Measurements from ENCODE around the gene SMARCD2. TPM values are rescaled to one million over a fixed set of nuclear protein-coding genes. Genes with fewer than 3 reads are reported as not detected.

The SMARCD2 gene
- total and polyA plus RNA-seq, 7 donors, result 44.4 to 122 (median 95.9) TPM

- Histone ChIP-seq H3K27ac (peak overlapping the region; percentile 82 to 92 (median 89)), H3K4me1 (peaks cover 0 to 33% (median 28%) of the 10 kb centered on the region in 4 donors), H3K27me3 (no peaks in the 10 kb centered on the region), H3K9me3 (no peaks in the 10 kb centered on the region), H3K4me3 (peak overlapping the region; percentile 51 to 86 (median 68)), H3K36me3 (peaks cover 54 to 72% (median 65%) of the 10 kb centered on the region in 4 donors)
- no peak for DNase-seq
- 1 to 2% methylated on average over 19 of the region's 19 CpGs for WGBS, 2 donors
- intact Hi-C loops (cut with DNase I), result loop anchor here (1.0 to 5.0 kb wide), 4 partner anchors 14 to 679 kb away; partner anchors contain the start of genes CEP95, DDX5, MAP3K3 and SMARCD2
- no peak for TF ChIP-seq POLR2AphosphoS5 (IDR thresholded peaks at IDR 0.05)
- TF ChIP-seq, protein P1, sequence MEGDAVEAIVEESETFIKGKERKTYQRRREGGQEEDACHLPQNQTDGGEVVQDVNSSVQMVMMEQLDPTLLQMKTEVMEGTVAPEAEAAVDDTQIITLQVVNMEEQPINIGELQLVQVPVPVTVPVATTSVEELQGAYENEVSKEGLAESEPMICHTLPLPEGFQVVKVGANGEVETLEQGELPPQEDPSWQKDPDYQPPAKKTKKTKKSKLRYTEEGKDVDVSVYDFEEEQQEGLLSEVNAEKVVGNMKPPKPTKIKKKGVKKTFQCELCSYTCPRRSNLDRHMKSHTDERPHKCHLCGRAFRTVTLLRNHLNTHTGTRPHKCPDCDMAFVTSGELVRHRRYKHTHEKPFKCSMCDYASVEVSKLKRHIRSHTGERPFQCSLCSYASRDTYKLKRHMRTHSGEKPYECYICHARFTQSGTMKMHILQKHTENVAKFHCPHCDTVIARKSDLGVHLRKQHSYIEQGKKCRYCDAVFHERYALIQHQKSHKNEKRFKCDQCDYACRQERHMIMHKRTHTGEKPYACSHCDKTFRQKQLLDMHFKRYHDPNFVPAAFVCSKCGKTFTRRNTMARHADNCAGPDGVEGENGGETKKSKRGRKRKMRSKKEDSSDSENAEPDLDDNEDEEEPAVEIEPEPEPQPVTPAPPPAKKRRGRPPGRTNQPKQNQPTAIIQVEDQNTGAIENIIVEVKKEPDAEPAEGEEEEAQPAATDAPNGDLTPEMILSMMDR (IDR thresholded peaks at IDR 0.05), result peak in 1 of 4 experiments; percentile 5
Measured at GRCh38 chr17:63827801-63828221, 14.7 kb downstream of the SMARCD2 start.

GRCh38 chr17:63827002-63827800, 15.3 kb downstream of the SMARCD2 start, which contains the start of the genes FTSJ3 and PSMC5:
Gene FTSJ3, minus strand, starts transcription at chr17:63827663. Its CDS starts 761 bp downstream, at chr17:63826902.
Gene PSMC5, plus strand, starts transcription at chr17:63827431. Its CDS starts 60 bp downstream, at chr17:63827491.
- TF ChIP-seq EP300 (IDR thresholded peaks at IDR 0.05) (no peak), POLR2A (IDR thresholded peaks at IDR 0.05) (peak; percentile 88 to 91), POLR2AphosphoS5 (IDR thresholded peaks at IDR 0.05) (peak; percentile 86 to 97 (median 94))
- TF ChIP-seq, protein P1 (IDR thresholded peaks at IDR 0.05), result peak; percentile 30 to 62 (median 44)
- intact Hi-C loops (cut with DNase I), result loop anchor here (1.0 to 5.0 kb wide), 4 partner anchors 15 to 680 kb away; partner anchors contain the start of genes CEP95, DDX5, MAP3K3 and SMARCD2
- Histone ChIP-seq H3K27ac (peak within 1 kb of the TSS; percentile 82 to 92 (median 89)), H3K36me3 (peaks cover 51 to 72% (median 63%) of the 10 kb centered on the region in 4 donors), H3K4me1 (peaks cover 0 to 33% (median 28%) of the 10 kb centered on the region in 4 donors), H3K27me3 (no peaks in the 10 kb centered on the region), H3K4me3 (peak within 1 kb of the TSS; percentile 51 to 86 (median 68)), H3K9me3 (no peaks in the 10 kb centered on the region)
- peak; percentile 98 for DNase-seq
- 0% methylated on average over 58 of the region's 58 CpGs for WGBS, 2 donors

DNA sequence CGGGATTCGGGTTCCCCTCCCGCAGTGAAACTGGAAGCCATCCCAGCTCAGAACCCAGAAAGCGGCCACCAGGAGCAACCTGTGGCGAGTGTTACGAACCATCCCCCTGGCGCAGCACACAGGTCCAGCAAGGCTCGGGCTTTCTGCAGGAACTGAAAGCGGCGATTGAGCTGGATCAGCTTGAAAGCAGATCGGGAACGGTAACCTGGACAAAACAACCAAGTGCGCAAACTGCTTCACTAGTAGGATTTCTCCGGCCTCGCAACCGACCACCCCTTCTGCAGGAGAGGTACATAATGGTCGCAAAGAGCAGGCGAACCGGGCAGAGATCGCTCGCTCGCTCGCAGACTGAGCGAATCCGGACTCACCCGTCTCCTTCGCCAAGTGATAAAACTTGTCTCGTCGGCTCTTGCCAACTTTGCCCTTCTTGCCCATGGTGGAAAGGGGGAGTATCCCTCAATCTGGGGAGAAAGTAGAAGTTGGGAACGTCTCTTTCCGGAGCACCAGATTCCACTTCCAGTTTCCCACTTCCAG, 15.9 kb downstream of the SMARCD2 start:
- DNase-seq, result no peak
- Histone ChIP-seq H3K27ac (peak overlapping the region; percentile 82 to 92 (median 89)), H3K27me3 (no peaks in the 10 kb centered on the region), H3K4me3 (peak overlapping the region; percentile 51 to 86 (median 68)), H3K36me3 (peaks cover 49 to 72% (median 61%) of the 10 kb centered on the region in 4 donors), H3K9me3 (no peaks in the 10 kb centered on the region), H3K4me1 (peaks cover 0 to 33% (median 28%) of the 10 kb centered on the region in 4 donors)
- intact Hi-C loops (cut with DNase I), result loop anchor here (1.0 to 5.0 kb wide), 4 partner anchors 16 to 681 kb away; partner anchors contain the start of genes CEP95, DDX5, MAP3K3 and SMARCD2
- 1% methylated on average over 31 of the region's 31 CpGs for WGBS, 2 donors
- no peak for TF ChIP-seq POLR2AphosphoS5 (IDR thresholded peaks at IDR 0.05)
- TF ChIP-seq, protein P1 (IDR thresholded peaks at IDR 0.05), result peak in 2 of 4 experiments; percentile 4 to 18

DNA sequence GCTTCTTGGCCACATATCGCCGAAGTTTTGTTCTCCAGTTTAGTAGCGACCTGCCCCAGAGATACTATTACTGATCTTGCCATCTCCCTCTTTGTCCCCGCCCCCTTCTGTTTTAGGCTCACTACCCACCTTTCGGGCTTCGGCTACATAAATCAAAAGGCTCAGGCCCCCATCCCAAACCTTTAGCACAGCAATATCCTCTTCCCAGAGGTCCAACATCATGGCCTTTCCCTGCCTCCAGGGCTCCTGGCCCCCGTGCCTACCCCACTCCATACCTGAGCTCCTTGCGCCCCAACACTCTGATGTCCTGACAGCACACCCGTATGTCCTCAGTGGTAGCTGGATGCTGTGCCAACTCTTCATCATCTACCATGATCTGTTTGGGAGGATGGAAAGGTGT, 18.1 kb downstream of the SMARCD2 start:
- no peak for DNase-seq

More for the DNA sequence above, 18.1 kb downstream of the SMARCD2 start:
- Histone ChIP-seq H3K4me1 (peaks cover 0 to 27% (median 25%) of the 10 kb centered on the region in 4 donors), H3K9me3 (no peaks in the 10 kb centered on the region), H3K27ac (peak overlapping the region in 1 of 4 donors; percentile 92), H3K36me3 (peaks cover 37 to 72% (median 60%) of the 10 kb centered on the region in 4 donors), H3K4me3 (no peak overlapping the region), H3K27me3 (no peaks in the 10 kb centered on the region)
- 96 to 98% methylated on average over 9 of the region's 9 CpGs for WGBS, 2 donors
- intact Hi-C loops (cut with DNase I), result no loop called here
- no peak for TF ChIP-seq POLR2A (IDR thresholded peaks at IDR 0.05)
- no peak for TF ChIP-seq EP300 (IDR thresholded peaks at IDR 0.05)
- TF ChIP-seq POLR2AphosphoS5 (IDR thresholded peaks at IDR 0.05), result no peak
- TF ChIP-seq, protein P1 (IDR thresholded peaks at IDR 0.05), result no peak
